H1 (cell line): ENCODE measurements around the gene OR6C74. TPM values are rescaled to one million over a fixed set of nuclear protein-coding genes. Genes with fewer than 3 reads are reported as not detected.

Source experiments
- CTCF ChIA-PET: fragments of 300-600 bp; sonication (Branson Sonifier 250); formaldehyde crosslinking; loops from one replicate; lab custom pipeline; 2021; ENCODE audit not compliant: partially characterized antibody; lab: Charles Lee
- POLR2A ChIA-PET: fragments of 300-600 bp; sonication (Branson Sonifier 250); formaldehyde crosslinking; loops from one replicate; lab custom pipeline; 2021; ENCODE audit warnings: inconsistent platforms; ENCODE audit not compliant: partially characterized antibody; lab: Charles Lee
- DNase-seq, 2 experiments: peaks; one replicate each; pipeline versions ENCODE4 v3.0.0 to v3.0.0-alpha.2; 2010 to 2022; ENCODE audit warnings: low spot score in 2 of 2, low read depth in 1 of 2, mixed read lengths in 1 of 2
- FAIRE-seq: peaks from 2 replicates; lab custom pipeline; 2011; peaks lifted over from hg19 to GRCh38; lab: Jason Lieb, UNC
- H2AFZ ChIP-seq: 2 replicates; pipeline ENCODE4 v1.8.1; 2012; ENCODE audit warnings: low read length, inconsistent platforms
- H2AK5ac ChIP-seq: 2 replicates; pipeline ENCODE4 v1.6.1; 2013; ENCODE audit warnings: low read depth, low read length
- H2BK120ac ChIP-seq: replicated peaks from 2 replicates; pipeline ENCODE3; 2013; ENCODE audit warnings: low read depth, low read length, inconsistent platforms
- H2BK12ac ChIP-seq: 2 replicates; pipeline ENCODE4 v1.6.1; 2013; ENCODE audit warnings: low read depth, low read length
- H2BK15ac ChIP-seq: 2 replicates; pipeline ENCODE4 v1.6.1; 2013; ENCODE audit warnings: low read length
- H2BK20ac ChIP-seq: 2 replicates; pipeline ENCODE4 v1.6.1; 2013; ENCODE audit warnings: low read length
- H2BK5ac ChIP-seq: 2 replicates; pipeline ENCODE4 v1.6.1; 2013; ENCODE audit warnings: low read depth, low read length
- H3K14ac ChIP-seq: 2 replicates; pipeline ENCODE4 v1.6.1; 2013; ENCODE audit warnings: inconsistent platforms; ENCODE audit not compliant: insufficient read length
- H3K18ac ChIP-seq: 2 replicates; pipeline ENCODE4 v1.6.1; 2013; ENCODE audit warnings: low read length; ENCODE audit errors: extremely low read depth
- H3K23ac ChIP-seq: 2 replicates; pipeline ENCODE4 v1.6.1; 2013; ENCODE audit warnings: inconsistent platforms; ENCODE audit not compliant: insufficient read length
- H3K23me2 ChIP-seq: 2 replicates; pipeline ENCODE4 v1.6.1; 2013; ENCODE audit warnings: low read depth, low read length
- H3K27ac ChIP-seq: 2 replicates; pipeline ENCODE4 v1.6.1; 2011; ENCODE audit warnings: low read depth, low read length, inconsistent platforms
- H3K27me3 ChIP-seq, 4 experiments: replicated peaks in 1 of 4; 1 replicate in 1 of 4; 2 replicates in 3 of 4; pipeline versions ENCODE4 v1.6.1 to v1.8.1; 2011 to 2013; ENCODE audit warnings: low read length in 3 of 4, mild to moderate bottlenecking in 3 of 4, inconsistent platforms in 2 of 4, mixed read lengths in 2 of 4, moderate library complexity in 1 of 4; ENCODE audit not compliant: control insufficient read depth in 3 of 4, insufficient read depth in 3 of 4; ENCODE audit errors: extremely low read depth in 1 of 4
- H3K36me3 ChIP-seq, 4 experiments: 2 replicates each; pipeline versions ENCODE4 v1.6.1 to v1.8.1; 2011 to 2013; ENCODE audit warnings: mild to moderate bottlenecking in 4 of 4, low read length in 3 of 4, moderate library complexity in 2 of 4, control low read depth in 1 of 4, inconsistent platforms in 1 of 4; ENCODE audit not compliant: insufficient read depth in 4 of 4, control insufficient read depth in 2 of 4
- H3K4ac ChIP-seq: replicated peaks from 2 replicates; pipeline ENCODE3; 2013; ENCODE audit warnings: low read length, low read depth, mixed read lengths, inconsistent platforms; ENCODE audit not compliant: insufficient read length
- H3K4me1 ChIP-seq, 4 experiments: replicated peaks in 1 of 4; 1 replicate in 1 of 4; 2 replicates in 3 of 4; pipeline versions ENCODE4 v1.6.1 to v1.8.1; 2011 to 2013; ENCODE audit warnings: low read length in 3 of 4, inconsistent platforms in 2 of 4, mixed read lengths in 1 of 4; ENCODE audit not compliant: insufficient read depth in 4 of 4, control insufficient read depth in 3 of 4
- H3K4me2 ChIP-seq, 2 experiments: 2 replicates each; pipeline versions ENCODE4 v1.6.1 to v1.8.1; 2011 to 2013; ENCODE audit warnings: low read depth in 2 of 2, low read length in 2 of 2, control low read depth in 1 of 2, inconsistent platforms in 1 of 2, mild to moderate bottlenecking in 1 of 2; ENCODE audit not compliant: insufficient read depth in 1 of 2
- H3K4me3 ChIP-seq, 4 experiments: fragments of 200-600, 300-600 bp in 1 of 4; sonication (generic), shearing (Covaris generic), sonication (Bioruptor Twin) in 1 of 4; 2 replicates each; pipeline versions ENCODE4 v1.5.1 to v1.8.1; 2011 to 2016; ENCODE audit warnings: low read length in 4 of 4, low read depth in 3 of 4, control low read depth in 2 of 4, inconsistent platforms in 2 of 4, mild to moderate bottlenecking in 2 of 4, mixed read lengths in 1 of 4, moderate library complexity in 1 of 4; ENCODE audit not compliant: insufficient read depth in 2 of 4; ENCODE audit errors: extremely low read depth in 1 of 4
- H3K56ac ChIP-seq: replicated peaks from 2 replicates; pipeline ENCODE3; 2013; ENCODE audit warnings: low read depth, mild to moderate bottlenecking, mixed read lengths, low read length, inconsistent platforms; ENCODE audit not compliant: insufficient read length
- H3K79me1 ChIP-seq: 2 replicates; pipeline ENCODE4 v1.6.1; 2013; ENCODE audit warnings: low read depth, low read length, control low read depth
- H3K79me2 ChIP-seq, 2 experiments: 2 replicates each; pipeline versions ENCODE4 v1.6.1 to v1.8.1; 2012 to 2013; ENCODE audit warnings: low read length in 2 of 2, mild to moderate bottlenecking in 2 of 2, inconsistent platforms in 1 of 2; ENCODE audit not compliant: insufficient read depth in 2 of 2, control insufficient read depth in 1 of 2
- H3K9ac ChIP-seq, 4 experiments: replicated peaks in 1 of 4; 1 replicate in 1 of 4; 2 replicates in 3 of 4; pipeline versions ENCODE4 v1.6.1 to v1.8.1; 2011 to 2013; ENCODE audit warnings: low read depth in 3 of 4, low read length in 3 of 4, control low read depth in 2 of 4, mild to moderate bottlenecking in 2 of 4, moderate library complexity in 2 of 4, inconsistent platforms in 1 of 4; ENCODE audit errors: extremely low read depth in 1 of 4
- H3K9me3 ChIP-seq, 2 experiments: 2 replicates each; pipeline versions ENCODE4 v1.6.1 to v1.8.1; 2012 to 2013; ENCODE audit warnings: mild to moderate bottlenecking in 2 of 2, moderate library complexity in 2 of 2, control low read depth in 1 of 2, inconsistent platforms in 1 of 2, low read depth in 1 of 2, low read length in 1 of 2, mixed read lengths in 1 of 2; ENCODE audit not compliant: insufficient read depth in 2 of 2
- H4K20me1 ChIP-seq, 2 experiments: replicated peaks in 1 of 2; 2 replicates each; pipeline versions ENCODE3 to v1.8.1; 2011 to 2013; ENCODE audit warnings: inconsistent platforms in 2 of 2, low read length in 2 of 2, mild to moderate bottlenecking in 1 of 2; ENCODE audit not compliant: insufficient read depth in 2 of 2, control insufficient read depth in 1 of 2
- H4K5ac ChIP-seq: 2 replicates; pipeline ENCODE4 v1.6.1; 2013; ENCODE audit warnings: low read length, low read depth, mixed read lengths, inconsistent platforms; ENCODE audit not compliant: insufficient read length
- H4K8ac ChIP-seq: 2 replicates; pipeline ENCODE4 v1.8.0; 2013; ENCODE audit warnings: mild to moderate bottlenecking, moderate library complexity, low read length, inconsistent platforms; ENCODE audit not compliant: insufficient read depth; ENCODE audit errors: extremely low read depth
- H4K91ac ChIP-seq: replicated peaks from 2 replicates; pipeline ENCODE3; 2013; ENCODE audit warnings: low read length, mixed read lengths, inconsistent platforms; ENCODE audit not compliant: insufficient read length
- ASH2L ChIP-seq: fragments of 200-600, 300-600 bp; sonication (generic); IDR thresholded peaks from one replicate; pipeline ENCODE4 v1.7.1; 2017; ENCODE audit warnings: low read length
- CREB1 ChIP-seq: IDR thresholded peaks from 2 replicates; pipeline ENCODE4 v1.6.1; 2012; ENCODE audit warnings: inconsistent platforms
- CTCF ChIP-seq, 3 experiments: IDR thresholded peaks; 1 replicate in 2 of 3; 2 replicates in 1 of 3; pipeline versions ENCODE4 v1.5.1 to v1.6.1; 2011; ENCODE audit warnings: low read length in 3 of 3, mild to moderate bottlenecking in 3 of 3, inconsistent platforms in 2 of 3, low read depth in 1 of 3, moderate library complexity in 1 of 3; ENCODE audit not compliant: insufficient read depth in 1 of 3; ENCODE audit errors: control extremely low read depth in 1 of 3
- E2F6 ChIP-seq: IDR thresholded peaks from 2 replicates; pipeline ENCODE4 v1.6.1; 2012; ENCODE audit warnings: inconsistent platforms
- POLR2A ChIP-seq, 2 experiments: IDR thresholded peaks; 1 replicate in 1 of 2; 2 replicates in 1 of 2; pipeline ENCODE4 v1.6.1; 2011; ENCODE audit warnings: low read depth in 2 of 2, low read length in 2 of 2, mild to moderate bottlenecking in 2 of 2; ENCODE audit errors: control extremely low read depth in 1 of 2
- POLR2AphosphoS5 ChIP-seq: IDR thresholded peaks from 2 replicates; pipeline ENCODE4 v1.6.1; 2011; ENCODE audit warnings: low read depth, low read length
- SIX5 ChIP-seq: IDR thresholded peaks from 2 replicates; pipeline ENCODE4 v1.6.1; 2011; ENCODE audit warnings: mild to moderate bottlenecking, low read depth, low read length
- TEAD4 ChIP-seq: IDR thresholded peaks from 2 replicates; pipeline ENCODE4 v1.6.1; 2012; ENCODE audit warnings: low read depth, low read length, inconsistent platforms, mixed read lengths
- USF2 ChIP-seq: IDR thresholded peaks from 2 replicates; pipeline ENCODE4 v1.6.1; 2011; ENCODE audit warnings: low read length, improper control_type of control experiment
- WGBS, 2 experiments: shearing (Covaris generic) in 1 of 2; methylation state at CpG; one replicate each; pipeline versions ENCODE4 v1.1.6 to v1.1.7; 2013 to 2015; ENCODE audit warnings: low lambda C conversion rate in 2 of 2, mixed read lengths in 2 of 2, inconsistent platforms in 1 of 2, low coverage in 1 of 2, missing lambda C conversion rate in 1 of 2; ENCODE audit not compliant: insufficient replicate concordance in 2 of 2, insufficient coverage in 1 of 2, insufficient read length in 1 of 2; ENCODE audit errors: extremely low coverage in 1 of 2, missing lambda C conversion rate in 1 of 2; 5-methylcytosine and 5-hydroxymethylcytosine counted together
- long read RNA-seq, 2 experiments: library from RNA in 1 of 2; library from capped mRNA in 1 of 2; stranded (forward); transcript quantifications; one replicate each; pipeline ENCODE4 v2.0.0, GENCODE V29; 2021; ENCODE audit warnings: inconsistent platforms in 1 of 2
- polyA minus RNA-seq, 3 experiments: library from RNA; depleted of rRNA, polyadenylated mRNA; stranded (reverse); fragments of >200 nt; gene quantifications; 1 replicate in 2 of 3; 2 replicates in 1 of 3; pipeline ENCODE4 v1.2.3, GENCODE V29; 2011
- polyA plus RNA-seq, 7 experiments: library from polyadenylated mRNA; depleted of rRNA in 3 of 7; stranded (reverse) in 5 of 7; unstranded in 2 of 7; fragments of >200 nt in 5 of 7; fragments of 200-250 nt in 2 of 7; gene quantifications; 1 replicate in 5 of 7; 2 replicates in 1 of 7; 4 replicates in 1 of 7; pipeline versions ENCODE4 v1.2.1 to v1.2.3, GENCODE V29; 2011 to 2013; ENCODE audit warnings: missing spikeins in 2 of 7, mixed read lengths in 2 of 7
- total RNA-seq: library from RNA; stranded (reverse); fragmentation: NEBNext Ultra II Directional; extraction: Animal tissue kit (Norgen Biotek cat#: 25700); gene quantifications from 2 replicates; pipeline ENCODE4 v1.2.1, GENCODE V29; 2021

Gene OR6C74
- not detected in 2 replicates for total RNA-seq
- not detected in 2 replicates for polyA plus RNA-seq (2011; rRNA removed)
- polyA plus RNA-seq (2011; cell fraction: cytosol; rRNA removed) = not detected
- polyA plus RNA-seq (2011; cell fraction: nucleus; rRNA removed) = not detected
- polyA plus RNA-seq (2012, experiment 1 of 2) = not detected in 4 replicates
- polyA plus RNA-seq (2012, experiment 2 of 2) = not detected
- not detected for polyA plus RNA-seq (2013, experiment 1 of 2)
- not detected for polyA plus RNA-seq (2013, experiment 2 of 2)
- not detected in 2 replicates for polyA minus RNA-seq (2011; rRNA and poly(A)+ RNA removed)
- not detected for polyA minus RNA-seq (2011; cell fraction: cytosol; rRNA and poly(A)+ RNA removed)
- not detected for polyA minus RNA-seq (2011; cell fraction: nucleus; rRNA and poly(A)+ RNA removed)
- long read RNA-seq, experiment 1 = 0 reads
- long read RNA-seq, experiment 2 = 0 reads

- Histone ChIP-seq H3K4ac (no peak within 1 kb of the TSS), H3K79me2 (no peaks in the 10 kb centered on the region), H2AK5ac (no peak within 1 kb of the TSS), H3K27me3 (no peaks in the 10 kb centered on the region), H2BK5ac (no peak within 1 kb of the TSS), H4K20me1 (no peaks in the 10 kb centered on the region), H2AFZ (no peak within 1 kb of the TSS), H2BK20ac (no peak within 1 kb of the TSS), H4K5ac (no peak within 1 kb of the TSS), H2BK120ac (no peak within 1 kb of the TSS), H4K91ac (no peak within 1 kb of the TSS), H3K9me3 (no peaks in the 10 kb centered on the region), H3K4me2 (no peak within 1 kb of the TSS), H3K4me1 (no peaks in the 10 kb centered on the region), H3K4me3 (no peak within 1 kb of the TSS), H3K14ac (no peak within 1 kb of the TSS), H3K79me1 (no peaks in the 10 kb centered on the region), H3K23me2 (no peaks in the 10 kb centered on the region), H2BK12ac (no peak within 1 kb of the TSS), H2BK15ac (no peak within 1 kb of the TSS), H3K27ac (no peak within 1 kb of the TSS), H3K9ac (no peak within 1 kb of the TSS), H3K36me3 (no peaks in the 10 kb centered on the region), H3K23ac (no peak within 1 kb of the TSS), H3K18ac (no peak within 1 kb of the TSS), H3K56ac (no peak within 1 kb of the TSS), H4K8ac (no peak within 1 kb of the TSS)
- 98% methylated on average over 3 of the region's 3 CpGs; no CpG with 5 or more reads in 1 of the 2 experiments for WGBS, 2 experiments
- ChIA-PET CTCF (interaction anchor here (1.0 to 1.5 kb wide), 2 partner anchors 13 to 111 kb away, joined by 4 read pairs; no protein-coding TSS in a partner anchor), POLR2A (no interaction called here)
- DNase-seq (no peak), FAIRE-seq (no peak)
- no peak for TF ChIP-seq CTCF (IDR thresholded peaks at IDR 0.05; ENCODE audit: control extremely low read depth in 1 of 3, insufficient read depth in 1 of 3, low read depth in 1 of 3, low read length in 3 of 3)
- no peak for TF ChIP-seq ASH2L
- TF ChIP-seq CREB1 = no peak
- no peak for TF ChIP-seq USF2
- no peak for TF ChIP-seq POLR2A (IDR thresholded peaks at IDR 0.05; ENCODE audit: control extremely low read depth in 1 of 2, low read depth in 2 of 2, low read length in 2 of 2)
- no peak for TF ChIP-seq SIX5
- TF ChIP-seq TEAD4 = no peak
- no peak for TF ChIP-seq POLR2AphosphoS5
- TF ChIP-seq E2F6 = no peak
Observed at GRCh38 chr12:55244309-55244708, at the start of gene OR6C74. Gene OR6C74, plus strand, starts transcription at chr12:55244609. Its CDS starts 2,679 bp downstream, at chr12:55247288.
